Esophagus squamous epithelium (tissue), 5 donors: ENCODE measurements around the gene MEIS1. TPM values are rescaled to one million over a fixed set of nuclear protein-coding genes. Genes with fewer than 3 reads are reported as not detected.

Source experiments
- DNase-seq: peaks from one replicate; lab custom pipeline; 2025; lab: John Stamatoyannopoulos, UW
- H3K27ac ChIP-seq, 4 donors: fragments of 200-600 bp; sonication (generic); one replicate each; pipeline ENCODE4 v1.5.1; 2016 to 2019; ENCODE audit warnings: mild to moderate bottlenecking in 1 of 4
- H3K27me3 ChIP-seq, 4 donors: fragments of 200-600 bp; sonication (generic); 1 replicate in 3 of 4; 2 replicates in 1 of 4; pipeline versions ENCODE4 v1.5.1 to v1.6.0; 2017 to 2021; ENCODE audit warnings: antibody characterized with exemption in 1 of 4
- H3K36me3 ChIP-seq, 3 donors: fragments of 200-600 bp; sonication (generic); one replicate each; pipeline ENCODE4 v1.5.1; 2016 to 2019
- H3K4me1 ChIP-seq, 3 donors: fragments of 200-600 bp; sonication (generic); one replicate each; pipeline ENCODE4 v1.5.1; 2017 to 2019
- H3K4me3 ChIP-seq, 4 donors: fragments of 200-600 bp; sonication (generic); 1 replicate in 3 of 4; 2 replicates in 1 of 4; pipeline ENCODE4 v1.5.1; 2016 to 2019; ENCODE audit warnings: mild to moderate bottlenecking in 2 of 4, moderate library complexity in 1 of 4
- H3K9me3 ChIP-seq, 3 donors: fragments of 200-600 bp; sonication (generic); one replicate each; pipeline ENCODE4 v1.5.1; 2016 to 2019
- POLR2A ChIP-seq, 4 donors: fragments of 450-650 bp; IDR thresholded peaks; one replicate each; pipeline ENCODE4 v1.6.1; 2017; ENCODE audit warnings: antibody characterized with exemption in 4 of 4, mild to moderate bottlenecking in 4 of 4, moderate library complexity in 3 of 4
- WGBS, 2 donors: methylation state at CpG; one replicate each; pipeline ENCODE4 v1.1.5; 2018; 5-methylcytosine and 5-hydroxymethylcytosine counted together
- intact Hi-C: fragments of 100-400 bp; cut with DNase I; formaldehyde crosslinking; loops from one replicate; pipeline ENCODE4 v1.15.0; 2022
- total RNA-seq, 4 donors: library from RNA; depleted of rRNA; stranded (reverse); fragments of >200 nt; gene quantifications; one replicate each; pipeline ENCODE4 v1.1.0, GENCODE V29; 2016
- TF ChIP-seq, protein P1 (sequence below), 6 experiments: fragments of 450-650 bp in 4 of 6; fragments of 200-600 bp in 2 of 6; sonication (generic) in 2 of 6; IDR thresholded peaks; one replicate each; pipeline ENCODE4 v1.5.1; 2016 to 2019; ENCODE audit warnings: antibody characterized with exemption in 6 of 6, mild to moderate bottlenecking in 4 of 6, moderate library complexity in 4 of 6
- donor health status: DM: yes; HTN: yes; CAD: no.

Gene MEIS1
- total RNA-seq, 4 donors from 2014 or later = 17.8 to 56.1 (median 28.5) TPM

DNA sequence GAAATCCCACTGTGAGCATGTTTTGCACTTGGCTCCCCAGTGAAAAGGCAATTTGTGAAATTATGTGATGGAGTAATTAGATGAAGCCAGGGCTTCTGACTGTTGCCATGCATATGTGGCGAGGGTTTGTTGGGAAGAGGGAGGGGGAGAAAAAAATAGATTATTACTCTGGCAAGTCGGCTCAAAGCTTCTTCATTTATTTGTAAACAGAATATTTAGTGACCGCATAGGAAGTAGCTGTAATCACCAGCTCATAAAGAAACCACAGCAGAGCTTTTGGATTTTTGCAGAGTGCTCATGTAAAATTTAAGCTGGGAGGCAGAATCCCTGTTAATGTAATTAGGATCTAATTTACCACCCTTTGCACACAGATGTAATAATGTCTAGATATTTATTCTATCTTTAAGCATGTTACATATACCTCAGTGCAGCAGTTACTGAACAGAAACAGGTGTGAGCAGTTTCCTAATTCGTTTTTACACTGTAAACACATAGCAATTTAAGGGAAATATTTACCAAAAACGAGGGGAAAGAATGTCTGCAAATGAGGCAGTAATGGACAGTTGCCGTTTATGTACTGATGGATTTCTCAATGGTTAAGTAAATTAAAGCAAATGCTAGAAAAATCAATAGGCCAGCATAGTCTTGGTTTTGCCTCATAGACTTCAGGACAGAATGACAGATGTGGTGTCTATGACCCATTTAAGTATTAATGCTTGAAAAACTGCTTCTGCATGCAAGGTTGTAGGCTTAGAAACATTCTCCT lies 87.9 kb downstream of the MEIS1 start:
- peaks cover 0 to 71% (median 0%) of the 10 kb centered on the region in 3 donors for H3K36me3 ChIP-seq
- H3K27me3 ChIP-seq = no peaks in the 10 kb centered on the region
- peaks cover 0 to 10% (median 5%) of the 10 kb centered on the region in 3 donors for H3K4me1 ChIP-seq
- 34 to 51% methylated on average over 6 of the region's 6 CpGs for WGBS, 2 donors
- DNase-seq = no peak
- no peak overlapping the region for H3K4me3 ChIP-seq
- H3K27ac ChIP-seq = no peak overlapping the region
- no peaks in the 10 kb centered on the region for H3K9me3 ChIP-seq
- no peak for TF ChIP-seq POLR2A (IDR thresholded peaks at IDR 0.05)
- TF ChIP-seq, protein P1, sequence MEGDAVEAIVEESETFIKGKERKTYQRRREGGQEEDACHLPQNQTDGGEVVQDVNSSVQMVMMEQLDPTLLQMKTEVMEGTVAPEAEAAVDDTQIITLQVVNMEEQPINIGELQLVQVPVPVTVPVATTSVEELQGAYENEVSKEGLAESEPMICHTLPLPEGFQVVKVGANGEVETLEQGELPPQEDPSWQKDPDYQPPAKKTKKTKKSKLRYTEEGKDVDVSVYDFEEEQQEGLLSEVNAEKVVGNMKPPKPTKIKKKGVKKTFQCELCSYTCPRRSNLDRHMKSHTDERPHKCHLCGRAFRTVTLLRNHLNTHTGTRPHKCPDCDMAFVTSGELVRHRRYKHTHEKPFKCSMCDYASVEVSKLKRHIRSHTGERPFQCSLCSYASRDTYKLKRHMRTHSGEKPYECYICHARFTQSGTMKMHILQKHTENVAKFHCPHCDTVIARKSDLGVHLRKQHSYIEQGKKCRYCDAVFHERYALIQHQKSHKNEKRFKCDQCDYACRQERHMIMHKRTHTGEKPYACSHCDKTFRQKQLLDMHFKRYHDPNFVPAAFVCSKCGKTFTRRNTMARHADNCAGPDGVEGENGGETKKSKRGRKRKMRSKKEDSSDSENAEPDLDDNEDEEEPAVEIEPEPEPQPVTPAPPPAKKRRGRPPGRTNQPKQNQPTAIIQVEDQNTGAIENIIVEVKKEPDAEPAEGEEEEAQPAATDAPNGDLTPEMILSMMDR (IDR thresholded peaks at IDR 0.05) = no peak
- intact Hi-C loops = no loop called here

DNA sequence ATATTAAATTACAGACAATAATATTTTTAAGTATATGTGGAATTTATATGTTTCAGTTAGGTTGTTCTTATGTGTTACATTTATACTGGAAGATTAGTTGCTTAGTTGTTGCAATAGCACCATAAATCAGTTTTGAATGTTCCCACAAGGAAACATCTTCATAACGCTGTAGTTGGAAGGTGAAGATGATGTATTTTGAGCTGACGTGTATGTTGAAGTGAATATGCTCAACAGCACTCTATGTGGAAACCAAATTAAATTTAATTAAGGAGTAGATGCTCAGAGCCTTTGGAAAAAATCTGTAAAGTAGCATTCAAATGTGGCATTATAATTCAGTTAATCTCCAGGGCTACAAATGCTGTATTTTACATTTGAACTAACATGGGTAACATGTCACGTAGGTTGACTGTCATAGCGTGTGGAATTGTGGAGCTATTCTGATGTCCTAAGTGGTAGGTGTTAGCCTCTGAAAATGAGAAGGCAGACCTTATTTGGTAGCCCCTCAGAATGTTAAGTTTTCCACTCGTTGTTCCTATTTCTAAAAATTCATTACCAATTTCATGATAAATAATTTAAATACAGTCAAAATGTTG lies 88.5 kb downstream of the MEIS1 start:
- no peak overlapping the region for H3K27ac ChIP-seq
- DNase-seq = no peak
- no peak overlapping the region for H3K4me3 ChIP-seq
- no peak for TF ChIP-seq POLR2A (IDR thresholded peaks at IDR 0.05)
- TF ChIP-seq, protein P1 (IDR thresholded peaks at IDR 0.05) = no peak
- peaks cover 0 to 75% (median 0%) of the 10 kb centered on the region in 3 donors for H3K36me3 ChIP-seq
- no peaks in the 10 kb centered on the region for H3K9me3 ChIP-seq
- WGBS, 2 donors = 76 to 81% methylated on average over 5 of the region's 5 CpGs
- H3K4me1 ChIP-seq = peaks cover 0 to 10% (median 5%) of the 10 kb centered on the region in 3 donors
- H3K27me3 ChIP-seq = no peaks in the 10 kb centered on the region
- intact Hi-C loops = no loop called here

DNA sequence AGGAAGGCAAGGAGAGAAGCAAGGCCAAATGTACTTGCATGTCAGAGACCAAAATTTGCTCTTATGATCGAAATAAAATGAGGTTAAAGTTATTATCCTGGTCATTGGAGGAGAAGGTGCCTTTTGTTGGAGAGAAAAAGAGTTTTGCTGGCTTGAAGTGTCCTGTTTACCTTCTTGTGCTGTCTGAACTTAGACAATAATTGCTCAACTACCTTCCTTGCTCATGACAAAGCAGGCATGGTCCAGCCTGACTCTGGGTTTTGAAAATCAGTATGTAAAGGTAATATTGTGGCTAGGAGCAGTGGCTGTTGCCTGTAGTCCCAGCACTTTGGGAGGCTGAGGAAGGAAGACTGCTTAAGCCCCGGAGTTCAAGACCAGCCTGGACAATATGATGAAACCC lies 89.1 kb downstream of the MEIS1 start:
- Histone ChIP-seq H3K9me3 (no peaks in the 10 kb centered on the region), H3K36me3 (peaks cover 0 to 78% (median 0%) of the 10 kb centered on the region in 3 donors), H3K27me3 (no peaks in the 10 kb centered on the region), H3K4me1 (peaks cover 0 to 10% (median 5%) of the 10 kb centered on the region in 3 donors), H3K4me3 (no peak overlapping the region), H3K27ac (no peak overlapping the region)
- no peak for DNase-seq
- intact Hi-C loops = no loop called here
- no peak for TF ChIP-seq POLR2A (IDR thresholded peaks at IDR 0.05)
- TF ChIP-seq, protein P1 (IDR thresholded peaks at IDR 0.05) = no peak
- 82 to 92% methylated on average over 1 to 2 of the region's 2 CpGs for WGBS, 2 donors

DNA sequence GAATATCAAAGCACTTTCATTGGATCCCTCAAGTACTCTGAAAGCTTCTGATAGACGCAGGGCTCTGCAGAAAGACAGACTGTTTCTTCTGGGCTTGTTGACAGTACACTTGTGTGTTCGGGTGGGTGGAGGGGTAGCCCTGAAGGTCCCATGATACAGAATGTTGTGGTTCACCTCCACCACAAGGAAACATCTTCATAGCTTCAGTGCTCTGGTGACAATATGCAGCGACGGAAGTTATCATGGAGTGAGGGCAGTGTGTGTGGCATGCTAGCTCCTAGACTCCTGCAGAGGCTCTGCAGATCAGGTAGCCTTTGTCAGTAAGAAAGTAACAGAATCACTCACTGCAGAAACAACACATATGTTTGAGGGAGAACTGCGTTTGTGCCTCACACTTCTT lies 90.7 kb downstream of the MEIS1 start:
- 78% methylated on average over 5 of the region's 5 CpGs for WGBS, 2 donors
- Histone ChIP-seq H3K36me3 (peaks cover 0 to 74% (median 0%) of the 10 kb centered on the region in 3 donors), H3K27ac (no peak overlapping the region), H3K9me3 (no peaks in the 10 kb centered on the region), H3K27me3 (no peaks in the 10 kb centered on the region), H3K4me3 (no peak overlapping the region), H3K4me1 (peaks cover 0 to 10% (median 5%) of the 10 kb centered on the region in 3 donors)
- TF ChIP-seq, protein P1 (IDR thresholded peaks at IDR 0.05) = no peak
- no peak for TF ChIP-seq POLR2A (IDR thresholded peaks at IDR 0.05)
- intact Hi-C loops = no loop called here
- no peak for DNase-seq

DNA sequence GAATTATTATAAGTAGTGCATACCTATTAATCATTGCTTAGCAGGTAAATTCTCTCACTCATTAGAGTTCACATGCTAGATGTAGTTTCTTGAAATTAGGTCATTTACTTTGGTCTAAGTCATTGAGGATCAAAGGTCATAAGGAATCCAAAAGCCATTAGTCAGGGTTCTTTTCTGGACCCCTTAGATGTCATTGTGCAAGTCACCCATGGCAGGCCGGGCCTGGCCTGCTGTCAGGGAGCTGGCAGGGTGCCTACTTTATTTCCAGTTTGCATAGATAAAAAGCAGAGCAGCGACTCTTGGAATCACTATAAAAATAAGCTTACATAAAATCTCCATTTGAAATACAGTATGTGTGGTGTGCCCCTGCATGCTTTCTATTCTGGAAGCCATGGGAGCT lies 91.3 kb downstream of the MEIS1 start:
- Histone ChIP-seq H3K9me3 (no peaks in the 10 kb centered on the region), H3K27ac (no peak overlapping the region), H3K4me3 (no peak overlapping the region), H3K27me3 (no peaks in the 10 kb centered on the region), H3K4me1 (peaks cover 0 to 11% (median 5%) of the 10 kb centered on the region in 3 donors), H3K36me3 (peaks cover 0 to 73% (median 0%) of the 10 kb centered on the region in 3 donors)
- intact Hi-C loops = no loop called here
- DNase-seq = no peak
- 14 to 56% methylated on average over 2 of the region's 2 CpGs for WGBS, 2 donors
- TF ChIP-seq, protein P1 (IDR thresholded peaks at IDR 0.05) = no peak
- no peak for TF ChIP-seq POLR2A (IDR thresholded peaks at IDR 0.05)
